Measurements from ENCODE around the gene TP53BP2.
"Not testable (repeated sequence)": the region's sequence is repeated elsewhere in the genome, so short reads cannot be mapped to it uniquely, and the experiment has no call there.

The TP53BP2 gene

GRCh38 chr1:223853275-223853674 lies 7.5 kb upstream of the TP53BP2 start:
- no peak for DNase-seq

- no peak for DNase-seq
These were observed 6.6 kb upstream of the TP53BP2 start for GRCh38 chr1:223852337-223852736.

GRCh38 chr1:223849352-223850254 lies 3.9 kb upstream of the TP53BP2 start:
- no peak for DNase-seq

- DNase-seq = no peak
These were observed 2.8 kb upstream of the TP53BP2 start for GRCh38 chr1:223848536-223848935.

GRCh38 chr1:223847781-223848345 lies 2.1 kb upstream of the TP53BP2 start:
- no peak for DNase-seq

- DNase-seq = peak in 20 of 56 donors; percentile 26 to 83 (median 58)
These were observed 524 bp downstream of the TP53BP2 start for GRCh38 chr1:223845037-223845809.

GRCh38 chr1:223844787-223845036 lies 1.0 kb downstream of the TP53BP2 start:
- peak in 15 of 56 donors; percentile 12 to 48 (median 19) for DNase-seq

- DNase-seq = no peak
These were observed 1.6 kb downstream of the TP53BP2 start for GRCh38 chr1:223843934-223844786.

- no peak for DNase-seq
These were observed 3.0 kb downstream of the TP53BP2 start for GRCh38 chr1:223842784-223843183.

- not testable (repeated sequence) for DNase-seq
These were observed 3.6 kb downstream of the TP53BP2 start for GRCh38 chr1:223841977-223842623.

GRCh38 chr1:223840254-223840653 lies 5.5 kb downstream of the TP53BP2 start:
- no peak for DNase-seq

GRCh38 chr1:223838125-223838854 lies 7.5 kb downstream of the TP53BP2 start:
- DNase-seq = no peak

GRCh38 chr1:223837687-223838086 lies 8.1 kb downstream of the TP53BP2 start:
- DNase-seq = no peak

- no peak for DNase-seq
These were observed 8.5 kb downstream of the TP53BP2 start for GRCh38 chr1:223837206-223837605.

- no peak for DNase-seq
These were observed 9.2 kb downstream of the TP53BP2 start for GRCh38 chr1:223836586-223836985.

- no peak for DNase-seq
These were observed 10.0 kb downstream of the TP53BP2 start for GRCh38 chr1:223835754-223836153.

GRCh38 chr1:223834660-223835263 lies 11.0 kb downstream of the TP53BP2 start:
- DNase-seq = no peak

- DNase-seq = no peak
These were observed 11.8 kb downstream of the TP53BP2 start for GRCh38 chr1:223833948-223834347.

- peak in 24 of 56 donors; percentile 4 to 52 (median 24) for DNase-seq
These were observed 13.2 kb downstream of the TP53BP2 start for GRCh38 chr1:223832637-223832943.

All from nucleus accumbens (tissue), 56 donors.